Heart left ventricle (tissue), 13 donors: ENCODE measurements around the gene ENTPD3.

Source experiments
- CTCF ChIP-seq, 12 donors: fragments of 200-600 bp; sonication (generic) in 4 of 12; IDR thresholded peaks; one replicate each; pipeline versions ENCODE4 v1.5.0 to v1.8.0; 2018 to 2022; ENCODE audit warnings: antibody characterized with exemption in 12 of 12, mild to moderate bottlenecking in 5 of 12
- POLR2A ChIP-seq, 2 donors: fragments of 450-650 bp; IDR thresholded peaks; one replicate each; pipeline ENCODE4 v1.6.1; 2017; ENCODE audit warnings: antibody characterized with exemption in 2 of 2, mild to moderate bottlenecking in 2 of 2, moderate library complexity in 2 of 2
- donor health status: ischemic (EF 13 %, LVEDD 7.1; RV severe dilation, severe dysfunction).
- donor health status: DM: no; HTN: yes; CAD: no.
- donor health status: DM: no; HTN: no; CAD: no.
- donor health status: ischemic (EF 25% LVEDD 6.9; RV normal size, moderate dysfunction).
- donor health status: ischemic (EF 25% LVEDD 5.7; RV mildly dilated, moderate dysfunction).
- donor health status: ischemic (EF 35%, LVEDD 5.7; RV mildly dilated, moderate dysfunction).
- donor health status: nonischemic (EF 11% LVEDD 7.7; RV severe dilation, severe dysfunction).
- donor health status: DM: yes; HTN: yes; CAD: no.
- donor health status: PGD.
- donor health status: ischemic (EF 29% LVEDD 5.4; RV normal size, mild dysfunction).
- donor health status: nonischemic (EF 23%, LVEDD 6.1; RV moderate dilation, normal function).

- TF ChIP-seq POLR2A (IDR thresholded peaks at IDR 0.05) (no peak), CTCF (IDR thresholded peaks at IDR 0.05) (no peak)
These were observed 28.5 kb upstream of the ENTPD3 start for GRCh38 chr3:40358454-40358853.
